H1 (cell line): Measurements from ENCODE around the gene ASIC2.

Source experiments
- BRCA1 ChIP-seq: IDR thresholded peaks from 2 replicates; pipeline ENCODE4 v1.6.1; 2012; ENCODE audit warnings: low read depth, low read length, improper control_type of control experiment
- EZH2 ChIP-seq: fragments of 200-600 bp; sonication (generic); IDR thresholded peaks from 2 replicates; pipeline ENCODE4 v1.7.1; 2012; ENCODE audit warnings: low read depth, mild to moderate bottlenecking, moderate library complexity, low read length, inconsistent platforms; ENCODE audit not compliant: severe bottlenecking
- POLR2A ChIP-seq, 2 experiments: IDR thresholded peaks; 1 replicate in 1 of 2; 2 replicates in 1 of 2; pipeline ENCODE4 v1.6.1; 2011; ENCODE audit warnings: low read depth in 2 of 2, low read length in 2 of 2, mild to moderate bottlenecking in 2 of 2; ENCODE audit errors: control extremely low read depth in 1 of 2
- RXRA ChIP-seq: IDR thresholded peaks from 2 replicates; pipeline ENCODE4 v1.6.1; 2011; ENCODE audit warnings: low read depth, mild to moderate bottlenecking, low read length, moderate library complexity; ENCODE audit not compliant: insufficient read depth
- TF ChIP-seq, protein P1 (sequence below), 3 experiments: IDR thresholded peaks; 1 replicate in 2 of 3; 2 replicates in 1 of 3; pipeline versions ENCODE4 v1.5.1 to v1.6.1; 2011; ENCODE audit warnings: low read length in 3 of 3, mild to moderate bottlenecking in 3 of 3, inconsistent platforms in 2 of 3, low read depth in 1 of 3, moderate library complexity in 1 of 3; ENCODE audit not compliant: insufficient read depth in 1 of 3; ENCODE audit errors: control extremely low read depth in 1 of 3
- TF ChIP-seq, protein P2 (sequence below): IDR thresholded peaks from 2 replicates; pipeline ENCODE4 v1.6.1; 2011; ENCODE audit warnings: low read depth, mild to moderate bottlenecking, low read length; ENCODE audit not compliant: insufficient read depth

DNA sequence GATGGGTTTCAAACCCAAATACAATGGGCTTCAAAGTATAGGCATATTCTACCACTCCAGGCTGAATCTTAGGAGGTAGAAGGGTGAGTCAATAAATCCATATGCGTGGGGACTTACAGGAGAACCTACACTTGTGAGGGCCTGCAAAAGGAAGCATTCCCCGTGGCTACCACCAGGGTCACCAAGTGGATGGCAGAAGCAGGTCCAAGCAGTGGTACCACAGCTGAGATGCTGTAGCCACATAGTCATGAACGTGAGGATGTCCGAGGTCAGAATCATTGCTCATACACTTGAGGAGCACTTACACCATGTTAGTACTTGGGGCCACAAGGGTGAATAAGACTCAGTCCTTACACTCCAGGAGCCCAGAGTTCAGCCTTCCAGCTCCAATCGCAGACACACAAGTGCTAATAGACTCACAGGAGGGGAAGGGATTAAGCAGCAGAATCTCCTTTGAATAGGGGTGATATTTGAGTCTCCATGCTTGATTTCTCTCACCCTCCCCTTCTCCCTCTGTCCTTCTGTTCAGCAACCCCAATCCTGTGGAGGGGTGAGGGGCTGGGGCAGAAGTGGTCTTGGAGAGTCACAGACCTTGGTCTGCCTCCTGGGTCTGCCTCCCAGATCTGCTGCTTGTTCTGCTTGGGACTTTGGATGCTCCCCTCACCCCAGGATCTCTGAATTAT lies 42.5 kb upstream of the ASIC2 start:
- TF ChIP-seq, protein P1, sequence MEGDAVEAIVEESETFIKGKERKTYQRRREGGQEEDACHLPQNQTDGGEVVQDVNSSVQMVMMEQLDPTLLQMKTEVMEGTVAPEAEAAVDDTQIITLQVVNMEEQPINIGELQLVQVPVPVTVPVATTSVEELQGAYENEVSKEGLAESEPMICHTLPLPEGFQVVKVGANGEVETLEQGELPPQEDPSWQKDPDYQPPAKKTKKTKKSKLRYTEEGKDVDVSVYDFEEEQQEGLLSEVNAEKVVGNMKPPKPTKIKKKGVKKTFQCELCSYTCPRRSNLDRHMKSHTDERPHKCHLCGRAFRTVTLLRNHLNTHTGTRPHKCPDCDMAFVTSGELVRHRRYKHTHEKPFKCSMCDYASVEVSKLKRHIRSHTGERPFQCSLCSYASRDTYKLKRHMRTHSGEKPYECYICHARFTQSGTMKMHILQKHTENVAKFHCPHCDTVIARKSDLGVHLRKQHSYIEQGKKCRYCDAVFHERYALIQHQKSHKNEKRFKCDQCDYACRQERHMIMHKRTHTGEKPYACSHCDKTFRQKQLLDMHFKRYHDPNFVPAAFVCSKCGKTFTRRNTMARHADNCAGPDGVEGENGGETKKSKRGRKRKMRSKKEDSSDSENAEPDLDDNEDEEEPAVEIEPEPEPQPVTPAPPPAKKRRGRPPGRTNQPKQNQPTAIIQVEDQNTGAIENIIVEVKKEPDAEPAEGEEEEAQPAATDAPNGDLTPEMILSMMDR (IDR thresholded peaks at IDR 0.05; ENCODE audit: control extremely low read depth in 1 of 3, insufficient read depth in 1 of 3, low read depth in 1 of 3, low read length in 3 of 3), result peak in 2 of 3 experiments; percentile 64 to 66; a peak in 2 of 4 replicates
- TF ChIP-seq POLR2A (IDR thresholded peaks at IDR 0.05; ENCODE audit: control extremely low read depth in 1 of 2, low read depth in 2 of 2, low read length in 2 of 2), result no peak
- TF ChIP-seq EZH2, result no peak
- no peak for TF ChIP-seq RXRA
- TF ChIP-seq, protein P2, sequence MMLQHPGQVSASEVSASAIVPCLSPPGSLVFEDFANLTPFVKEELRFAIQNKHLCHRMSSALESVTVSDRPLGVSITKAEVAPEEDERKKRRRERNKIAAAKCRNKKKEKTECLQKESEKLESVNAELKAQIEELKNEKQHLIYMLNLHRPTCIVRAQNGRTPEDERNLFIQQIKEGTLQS, result no peak
- TF ChIP-seq BRCA1, result no peak
